Measurements from ENCODE around the gene NFASC.

GRCh38 chr1:204978782-204979181, 108.1 kb downstream of the NFASC start:
- TF ChIP-seq, protein P1, sequence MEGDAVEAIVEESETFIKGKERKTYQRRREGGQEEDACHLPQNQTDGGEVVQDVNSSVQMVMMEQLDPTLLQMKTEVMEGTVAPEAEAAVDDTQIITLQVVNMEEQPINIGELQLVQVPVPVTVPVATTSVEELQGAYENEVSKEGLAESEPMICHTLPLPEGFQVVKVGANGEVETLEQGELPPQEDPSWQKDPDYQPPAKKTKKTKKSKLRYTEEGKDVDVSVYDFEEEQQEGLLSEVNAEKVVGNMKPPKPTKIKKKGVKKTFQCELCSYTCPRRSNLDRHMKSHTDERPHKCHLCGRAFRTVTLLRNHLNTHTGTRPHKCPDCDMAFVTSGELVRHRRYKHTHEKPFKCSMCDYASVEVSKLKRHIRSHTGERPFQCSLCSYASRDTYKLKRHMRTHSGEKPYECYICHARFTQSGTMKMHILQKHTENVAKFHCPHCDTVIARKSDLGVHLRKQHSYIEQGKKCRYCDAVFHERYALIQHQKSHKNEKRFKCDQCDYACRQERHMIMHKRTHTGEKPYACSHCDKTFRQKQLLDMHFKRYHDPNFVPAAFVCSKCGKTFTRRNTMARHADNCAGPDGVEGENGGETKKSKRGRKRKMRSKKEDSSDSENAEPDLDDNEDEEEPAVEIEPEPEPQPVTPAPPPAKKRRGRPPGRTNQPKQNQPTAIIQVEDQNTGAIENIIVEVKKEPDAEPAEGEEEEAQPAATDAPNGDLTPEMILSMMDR (conservative IDR thresholded peaks at IDR 0.05; ENCODE audit: low read length), result no peak
- no peak for TF ChIP-seq EZH2phosphoT487 (IDR thresholded peaks at IDR 0.05; ENCODE audit: borderline replicate concordance, low read depth, low read length)
